GM21390 (cell line): ENCODE measurements around the gene RFX7.

Experiments used
- ATAC-seq: cut with Tn5 transposase; IDR thresholded peaks from one replicate; pipeline ENCODE4 v1.9.1; 2021; ENCODE audit not compliant: unreplicated experiment

RFX7 gene

DNA sequence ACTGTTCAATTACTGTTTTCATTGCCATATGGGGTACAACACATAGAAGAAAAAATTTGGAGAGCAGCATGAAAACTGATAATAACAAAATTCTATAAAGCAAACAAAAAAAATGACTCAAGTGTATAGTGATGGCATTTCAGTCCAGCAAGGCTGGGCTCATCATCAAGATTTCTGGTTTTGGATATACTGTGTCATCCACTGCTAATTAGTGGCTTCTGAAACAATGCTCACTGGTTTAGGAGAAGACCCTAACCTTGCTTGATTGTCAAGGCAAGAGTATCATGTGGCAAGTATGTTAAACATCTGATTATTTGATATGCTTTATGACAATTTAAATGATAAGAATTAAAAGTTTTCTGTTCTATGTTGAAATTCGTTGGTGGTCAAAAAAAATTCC is 96.9 kb downstream of the RFX7 start:
- ATAC-seq: no peak

DNA sequence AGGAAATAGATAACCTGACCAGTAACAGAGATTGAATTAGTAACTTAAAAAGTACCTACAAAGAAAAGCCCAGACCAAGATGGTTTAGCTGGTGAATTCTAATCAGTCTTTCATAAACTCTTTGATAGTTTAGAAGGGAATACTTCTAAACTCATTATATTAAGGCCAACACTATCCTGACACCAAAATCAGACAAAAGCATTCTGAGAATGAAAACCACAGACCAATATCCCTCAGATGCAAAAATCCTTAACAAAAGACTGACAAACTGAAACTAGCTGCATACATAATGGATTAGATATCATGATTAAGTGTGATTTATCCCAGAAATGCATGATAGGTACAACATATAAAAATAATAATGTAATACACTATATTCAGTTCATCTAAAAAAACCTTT is 115.6 kb downstream of the RFX7 start:
- ATAC-seq: no peak

DNA sequence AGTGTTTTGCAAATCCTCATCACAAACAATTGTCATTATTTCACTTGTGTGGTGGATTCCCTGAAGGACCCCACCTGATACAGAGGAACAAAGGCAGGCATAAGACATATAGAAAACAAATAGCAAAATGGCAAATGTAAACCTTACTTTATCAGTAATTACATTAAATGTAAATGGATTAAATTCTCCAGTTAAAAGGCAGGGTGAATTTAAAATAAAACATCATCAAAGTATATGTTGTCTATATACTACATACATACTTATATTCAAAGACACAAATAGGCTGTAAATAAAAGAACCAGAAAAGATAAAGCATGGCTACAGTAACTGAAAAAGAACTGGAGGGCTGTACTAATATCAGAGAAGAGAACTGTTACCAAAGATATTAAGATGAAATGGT is 117.3 kb downstream of the RFX7 start:
- no peak for ATAC-seq

DNA sequence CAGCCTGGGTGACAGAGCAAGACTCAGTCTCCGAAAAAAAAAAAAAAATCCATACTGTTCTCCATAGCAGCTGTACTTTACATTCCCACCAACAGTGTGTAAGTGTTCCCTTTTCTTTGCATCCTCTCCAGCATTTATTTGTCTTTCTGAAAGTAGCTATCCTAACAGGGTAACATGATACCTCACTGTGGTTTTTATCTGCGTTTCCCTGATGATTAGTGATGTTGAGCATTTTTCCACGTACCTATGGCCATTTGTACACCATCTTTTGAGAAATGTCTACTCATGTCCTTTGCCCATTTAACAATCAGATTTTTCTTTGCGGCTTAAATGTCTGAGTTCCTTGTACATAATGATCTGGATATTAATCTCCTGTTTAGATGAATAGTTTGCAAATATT is 119.3 kb downstream of the RFX7 start:
- ATAC-seq: no peak

DNA sequence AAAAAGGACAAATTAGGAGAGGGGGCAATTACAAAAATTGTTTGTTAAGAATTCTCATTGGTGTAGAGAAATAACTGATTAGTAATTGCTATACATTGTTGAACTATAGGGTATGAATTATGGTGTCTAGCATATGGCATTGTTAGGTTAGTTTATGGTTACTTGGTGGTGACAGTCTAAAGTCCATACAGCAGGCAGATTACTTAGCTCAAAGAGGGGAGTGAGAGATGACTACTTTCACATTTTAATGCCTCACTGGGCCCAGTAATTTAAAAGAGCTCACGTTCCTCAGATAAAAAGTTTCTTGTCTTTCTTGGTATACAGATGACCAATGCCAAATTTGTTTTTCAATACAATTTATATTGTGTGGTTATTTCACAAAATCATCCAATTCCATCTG is 137.8 kb downstream of the RFX7 start:
- ATAC-seq: no peak

DNA sequence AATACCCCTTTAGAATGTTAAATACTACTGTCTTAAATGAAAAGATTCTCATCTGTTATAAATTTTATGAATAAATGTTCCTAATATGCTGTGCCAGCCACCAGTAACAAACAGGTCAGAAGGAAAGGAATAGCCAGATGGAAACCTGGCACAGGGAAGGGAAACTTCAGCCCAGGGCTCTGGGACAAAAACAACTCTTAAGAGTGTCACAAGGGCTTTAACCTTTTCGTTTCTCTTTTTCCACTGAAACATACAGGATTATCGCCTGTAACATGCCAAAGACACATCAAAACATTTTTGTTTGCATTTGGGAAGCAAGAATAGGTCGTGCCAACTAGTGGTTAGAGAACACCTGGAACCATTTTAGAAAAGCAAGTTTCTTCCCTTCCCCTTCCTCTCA is 141.2 kb downstream of the RFX7 start:
- ATAC-seq: no peak

DNA sequence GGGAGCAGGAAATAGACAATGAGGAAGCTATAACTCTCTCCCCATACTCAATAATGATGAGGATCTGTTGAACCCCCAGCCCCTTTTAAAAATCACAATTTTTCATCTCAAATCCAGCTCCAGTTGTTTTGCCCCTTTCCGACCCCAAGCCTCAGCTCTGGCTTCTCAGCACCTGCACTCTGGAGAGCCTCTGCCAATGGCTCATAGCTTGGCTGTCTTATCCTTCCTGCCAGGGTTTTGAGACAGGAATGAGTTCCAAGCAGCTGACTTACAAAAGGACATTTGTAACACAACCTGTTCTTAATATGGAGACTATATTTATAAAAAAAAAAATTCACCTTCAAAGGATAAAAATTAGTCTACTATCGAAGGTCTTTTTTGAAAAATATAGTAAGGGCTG is 144.4 kb downstream of the RFX7 start:
- no peak for ATAC-seq

DNA sequence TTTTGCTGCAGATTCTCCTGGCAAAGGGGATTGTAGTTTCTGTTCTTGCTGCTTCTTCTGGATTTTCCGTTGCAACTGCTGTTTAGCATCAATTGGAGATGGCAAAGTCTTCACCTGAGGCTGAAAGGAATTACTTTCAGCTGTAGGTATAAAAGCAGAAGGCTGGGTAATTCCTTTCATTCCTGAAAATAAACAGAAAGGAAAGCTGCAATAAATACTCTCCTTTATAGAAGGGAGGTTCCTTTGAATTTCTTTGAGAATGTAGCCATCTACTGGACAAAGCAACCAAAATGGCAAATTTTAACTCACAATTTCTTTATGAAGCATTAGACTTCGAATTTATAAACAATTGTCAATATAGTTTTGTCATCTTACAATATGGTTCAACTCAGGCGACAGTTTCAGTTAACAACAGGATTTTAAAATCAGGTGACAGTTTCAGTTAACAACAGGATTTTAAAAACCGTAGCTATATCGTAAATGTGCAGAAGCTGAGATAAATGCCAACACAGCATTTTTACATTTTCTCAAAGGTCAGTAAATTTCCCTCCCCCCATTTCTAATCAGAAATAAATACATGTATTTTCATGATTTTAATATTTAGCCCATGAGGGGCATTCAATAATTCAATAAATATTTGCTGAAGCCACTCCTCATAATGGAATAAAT is 145.3 kb downstream of the RFX7 start:
- ATAC-seq: no peak

DNA sequence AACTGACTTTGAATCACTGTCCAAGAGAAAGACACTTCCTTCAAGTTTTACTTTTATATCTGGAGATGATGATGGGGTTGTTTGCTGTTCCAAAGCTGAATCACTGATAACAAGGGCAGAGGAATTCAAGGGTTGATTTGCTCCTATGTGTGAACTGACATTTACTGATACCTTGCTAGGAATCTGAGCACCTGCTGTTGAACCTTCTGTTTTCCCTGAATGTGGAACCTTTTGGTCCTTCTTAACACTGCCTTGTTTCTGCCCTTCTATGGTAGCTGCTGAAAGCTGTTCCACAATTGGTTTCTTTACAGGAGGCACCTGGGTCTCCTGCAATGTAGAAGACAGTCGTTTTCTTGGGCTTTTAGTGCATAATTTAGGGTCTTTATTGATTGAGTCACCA is 148.3 kb downstream of the RFX7 start:
- ATAC-seq: no peak

DNA sequence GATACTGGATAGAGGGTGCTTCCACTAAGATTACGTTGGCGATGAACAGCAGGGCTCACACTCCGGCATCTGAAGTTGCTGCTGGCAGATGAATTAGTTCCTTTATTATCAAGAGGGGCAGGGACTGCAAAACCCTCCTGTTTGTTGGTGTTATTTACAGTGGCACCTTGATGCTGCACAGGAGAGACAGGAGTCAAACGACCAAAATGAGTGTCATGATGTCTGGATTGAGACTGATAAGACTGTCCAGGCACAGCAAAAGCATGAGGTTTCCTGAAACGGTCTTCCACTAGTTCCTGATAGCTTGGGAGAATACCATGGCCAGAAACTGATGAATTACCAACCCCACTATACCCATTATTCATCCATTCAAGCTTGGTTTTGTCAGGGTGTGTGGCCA is 149.5 kb downstream of the RFX7 start:
- ATAC-seq: no peak

DNA sequence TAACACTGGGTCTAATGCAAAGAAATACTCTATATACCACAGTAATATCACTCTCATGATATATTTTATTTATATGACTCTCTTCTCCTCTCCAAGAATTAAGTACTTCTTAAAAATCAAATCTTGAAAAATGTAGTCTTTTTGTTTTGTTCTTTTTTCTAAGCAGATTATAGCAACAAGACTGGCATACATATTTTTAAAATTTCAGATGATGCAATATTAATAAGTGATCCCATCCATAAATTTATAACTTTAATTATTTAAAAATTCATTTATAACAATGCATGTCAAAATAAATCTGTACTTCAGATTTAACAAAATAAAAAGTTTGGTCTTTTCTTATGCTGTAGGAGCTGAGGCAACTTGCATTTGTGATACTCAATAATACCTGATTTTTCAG is 155.3 kb downstream of the RFX7 start:
- ATAC-seq: no peak

DNA sequence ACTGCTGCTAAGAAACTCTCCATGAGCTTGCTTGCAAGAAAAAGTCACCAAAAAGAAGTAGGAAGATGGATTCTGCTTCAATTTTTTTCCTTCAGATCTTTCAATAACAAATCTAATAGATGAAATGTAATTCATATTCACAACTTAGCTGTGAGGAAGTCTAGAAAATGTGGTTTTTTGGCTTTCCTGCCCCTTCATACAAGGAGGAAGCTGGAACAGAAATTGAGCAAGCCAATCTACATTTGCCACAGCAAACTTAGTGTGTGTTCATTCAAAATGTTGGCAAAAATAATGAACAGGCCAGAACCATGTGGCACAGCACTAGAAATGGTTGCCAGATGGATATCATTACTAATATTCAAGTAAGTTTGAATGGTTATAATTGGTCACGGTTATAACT is 157.1 kb downstream of the RFX7 start:
- no peak for ATAC-seq

DNA sequence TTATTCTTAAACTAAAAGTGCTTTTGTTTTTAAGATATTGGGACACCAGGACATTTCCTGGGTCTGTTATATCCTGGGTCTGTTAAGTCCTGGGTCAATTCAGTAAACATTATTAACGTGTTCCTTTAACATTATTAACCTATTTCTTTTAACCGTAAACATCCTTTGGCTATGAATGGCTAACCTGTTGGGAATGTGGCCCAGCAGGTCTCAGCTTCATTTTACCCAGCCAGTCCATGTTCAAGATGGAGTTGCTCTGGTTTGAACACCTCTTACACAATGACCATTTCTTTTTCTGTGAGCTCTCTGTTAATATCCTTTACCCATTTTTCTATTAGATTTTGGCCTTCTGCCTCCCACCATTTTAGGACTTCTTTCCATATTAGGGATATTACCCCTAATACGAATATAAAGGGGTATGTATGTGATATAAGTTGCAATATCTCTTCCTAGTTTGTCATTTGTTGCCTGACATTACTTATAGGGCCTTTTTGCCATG is 161.4 kb downstream of the RFX7 start:
- no peak for ATAC-seq

DNA sequence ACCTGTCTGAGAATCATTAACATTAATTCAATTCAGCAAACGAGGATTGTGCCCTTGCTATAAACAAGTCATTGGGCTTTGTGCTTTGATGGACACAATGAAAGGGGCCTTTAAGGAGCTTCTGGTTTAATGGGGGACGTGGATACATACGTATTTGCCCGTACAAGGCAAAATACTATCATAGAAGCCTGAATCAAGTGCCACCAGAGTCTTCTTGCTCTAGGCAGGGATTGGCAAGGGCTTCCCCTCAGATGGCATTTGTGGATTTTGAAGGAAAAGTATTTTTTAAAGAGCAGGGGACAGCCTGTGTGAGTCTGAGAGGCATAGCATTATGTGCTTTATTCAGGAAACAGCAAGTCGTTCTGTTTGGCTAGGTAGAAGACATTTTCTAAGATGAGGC is 166.6 kb downstream of the RFX7 start:
- ATAC-seq: no peak

DNA sequence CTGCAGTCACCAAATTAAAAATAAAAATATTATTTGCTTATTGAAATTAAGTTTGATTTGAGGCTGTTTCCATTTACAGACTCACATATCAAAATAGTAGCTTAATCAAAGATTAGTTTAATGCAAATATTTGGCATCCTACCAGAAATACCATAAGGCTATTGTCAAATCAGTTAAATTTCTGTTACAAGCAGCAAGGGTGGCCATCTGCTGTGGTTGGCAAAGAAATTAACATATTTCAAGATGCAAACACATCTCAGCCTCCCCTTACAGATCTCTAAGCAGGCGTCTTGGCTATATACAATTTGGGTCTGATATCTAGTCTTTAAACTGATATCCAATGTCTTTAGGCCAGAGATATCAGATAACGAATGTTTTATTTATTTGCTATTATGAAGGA is 167.0 kb downstream of the RFX7 start:
- no peak for ATAC-seq

DNA sequence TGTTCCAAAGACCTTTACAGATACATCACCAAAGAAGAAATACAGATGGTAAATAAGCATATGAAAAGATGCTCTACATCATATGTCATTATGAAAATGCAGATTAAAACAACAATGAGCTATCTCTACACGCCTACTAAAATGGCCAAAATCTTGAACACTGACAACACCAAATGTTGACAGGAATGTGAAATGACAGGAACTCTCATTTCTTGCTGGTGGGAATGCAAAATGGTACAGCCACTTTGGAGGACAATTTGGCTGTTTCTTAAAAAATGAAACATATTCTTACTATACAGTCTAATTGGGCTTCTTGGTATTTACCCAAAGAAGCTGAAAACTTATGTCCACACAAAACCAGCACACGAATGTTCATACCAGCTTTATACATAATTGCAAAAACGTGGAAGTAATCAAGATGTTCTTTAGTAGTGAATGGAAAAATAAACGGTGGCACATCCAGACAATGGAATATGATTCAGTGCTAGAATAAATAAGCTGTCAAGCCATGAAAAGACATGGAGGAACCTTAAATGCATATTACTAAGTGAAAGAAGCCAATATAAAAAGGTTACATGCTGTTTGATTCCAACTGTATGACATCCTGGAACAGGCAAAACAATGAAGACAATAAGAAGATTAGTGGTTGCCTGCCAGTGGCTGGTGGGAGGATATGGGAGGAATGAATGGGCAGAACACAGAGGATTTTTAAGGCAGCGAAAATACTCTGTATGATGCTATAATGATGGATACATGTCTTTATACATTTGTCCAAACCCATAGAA is 169.0 kb downstream of the RFX7 start:
- ATAC-seq: no peak

DNA sequence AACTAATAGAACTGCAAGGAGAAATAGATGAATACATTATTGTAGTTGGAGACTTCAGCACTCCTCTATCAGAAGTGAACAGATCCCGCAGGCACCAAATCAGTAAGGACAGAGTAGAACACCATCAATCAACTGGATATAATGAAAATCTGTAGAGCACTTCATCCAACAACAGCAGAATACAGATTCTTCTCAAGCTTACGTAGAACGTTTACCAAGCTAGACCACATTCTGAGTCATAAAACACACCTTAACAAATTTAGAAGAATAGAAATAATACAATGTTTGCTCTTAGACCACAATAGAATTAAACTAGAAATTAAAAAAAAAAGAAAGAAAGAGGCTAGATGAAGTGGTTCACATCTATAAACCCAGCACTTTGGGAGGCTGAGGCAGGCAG is 179.5 kb downstream of the RFX7 start:
- no peak for ATAC-seq

DNA sequence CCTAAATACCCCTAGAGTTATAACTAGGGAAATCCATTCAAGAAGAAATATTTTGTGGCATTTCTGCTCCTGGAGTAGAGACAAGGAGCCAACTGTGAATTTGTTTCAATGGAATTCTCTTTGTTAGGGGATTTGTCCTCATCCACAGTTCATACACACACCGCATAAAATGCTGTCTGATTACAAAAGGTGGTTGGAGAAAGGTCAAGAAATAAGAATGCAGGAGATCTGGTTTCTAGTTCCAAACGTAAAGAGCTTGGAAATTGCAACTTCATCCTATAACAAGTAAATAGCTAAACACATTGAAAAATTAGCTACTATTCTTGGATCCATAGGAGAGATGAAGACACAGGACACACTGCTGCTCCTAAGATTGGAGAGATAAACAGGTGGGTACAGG is 184.0 kb downstream of the RFX7 start:
- no peak for ATAC-seq

DNA sequence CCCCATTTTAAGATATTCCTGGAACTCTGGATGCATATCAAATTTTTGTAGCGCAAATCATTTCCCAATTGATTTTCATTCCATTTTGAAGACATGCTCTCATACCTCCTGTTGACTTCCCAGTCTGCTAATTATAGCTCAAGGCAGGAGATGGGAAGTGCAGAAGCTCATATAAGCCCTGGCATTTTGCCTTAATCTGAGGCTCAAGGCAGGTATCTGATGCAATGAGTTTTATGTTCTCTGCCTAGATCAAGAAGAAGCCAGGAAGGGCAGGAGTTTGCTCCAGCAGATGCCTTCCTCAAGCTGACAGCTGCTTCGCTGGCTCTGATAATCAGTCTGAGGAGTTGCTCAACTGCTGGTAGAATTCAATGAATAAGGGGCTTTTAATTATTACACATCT is 184.7 kb downstream of the RFX7 start:
- no peak for ATAC-seq

DNA sequence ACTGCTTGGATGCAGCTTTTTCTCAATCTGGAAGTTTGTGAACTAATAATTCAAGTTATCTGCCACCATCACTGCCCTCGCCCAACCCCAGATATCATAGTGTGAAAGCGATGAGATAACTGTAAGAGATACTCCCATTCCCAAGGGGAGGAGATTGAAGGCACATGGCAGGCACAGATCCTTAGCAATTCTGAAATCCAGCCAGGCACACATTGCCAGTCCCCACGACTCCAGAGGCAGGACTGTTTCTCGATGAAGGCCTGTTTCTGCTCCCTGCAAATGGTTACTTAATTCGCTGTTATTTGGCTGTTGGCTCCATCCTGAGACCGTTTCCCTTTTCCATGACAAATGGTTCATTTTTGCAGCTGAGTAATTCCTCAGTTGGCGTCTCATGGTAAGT is 187.1 kb downstream of the RFX7 start:
- ATAC-seq: no peak

DNA sequence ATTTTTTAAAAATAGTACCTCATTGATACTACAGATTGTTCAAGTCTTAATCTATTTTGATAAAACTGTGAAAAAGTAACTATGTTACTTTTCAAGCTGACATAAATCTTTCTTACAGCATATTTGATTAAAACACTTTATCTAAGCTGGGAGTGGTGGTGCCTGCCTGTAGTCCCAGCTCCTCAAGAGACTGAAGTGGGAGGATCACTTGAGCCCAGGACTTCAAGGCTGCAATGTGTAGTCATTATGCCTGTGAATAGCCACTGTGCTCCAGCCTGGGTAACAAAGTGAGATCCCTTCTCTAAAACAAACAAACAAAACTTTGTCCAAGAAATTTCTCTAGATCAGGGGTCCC is 190.7 kb downstream of the RFX7 start:
- ATAC-seq: peak; percentile 23

DNA sequence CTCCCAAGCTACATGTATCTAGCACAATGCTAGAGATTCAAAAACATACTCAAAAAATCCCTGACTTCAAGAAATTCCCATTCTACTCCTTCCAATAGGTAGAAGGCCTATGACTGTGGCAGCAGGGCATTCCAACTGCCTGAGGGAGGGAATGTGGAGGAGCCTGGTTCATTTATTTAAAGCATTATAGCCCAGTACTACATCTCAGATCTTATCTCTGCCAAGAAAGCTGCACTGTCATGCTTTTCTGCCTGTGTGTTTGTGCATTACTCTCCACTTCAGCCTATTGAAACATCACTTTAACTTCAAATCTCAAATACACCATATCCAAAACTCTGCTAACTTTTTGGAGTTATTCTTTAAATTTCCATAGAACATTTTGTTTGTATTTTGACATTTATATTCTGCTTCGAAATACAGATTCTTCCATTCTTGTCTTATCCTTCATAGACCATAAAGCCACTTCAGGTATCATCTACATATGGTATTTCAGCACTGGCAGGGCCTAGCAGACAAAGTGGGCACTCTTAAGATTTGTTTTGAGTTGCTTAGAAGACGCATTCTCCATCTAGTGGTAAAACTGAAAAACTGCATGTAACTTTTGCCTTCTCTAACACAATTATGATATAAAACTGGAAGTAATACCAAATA is 191.2 kb downstream of the RFX7 start:
- peak; percentile 81 for ATAC-seq
